WI38 (cell line): ENCODE data around the gene RERG.

Experiments
- H3K4me3 ChIP-seq: 2 replicates; pipeline ENCODE4 v1.5.1; 2011; ENCODE audit warnings: low read depth, mild to moderate bottlenecking, control low read depth, low read length
- CTCF ChIP-seq: IDR thresholded peaks from 2 replicates; pipeline ENCODE4 v1.5.1; 2012; ENCODE audit warnings: low read depth, mild to moderate bottlenecking, control low read depth, low read length

The RERG gene

GRCh38 chr12:15186597-15186996 lies 34.6 kb downstream of the RERG start:
- H3K4me3 ChIP-seq, result no peak overlapping the region

GRCh38 chr12:15184484-15184883 lies 36.7 kb downstream of the RERG start:
- no peak for TF ChIP-seq CTCF
- no peak overlapping the region for H3K4me3 ChIP-seq

More at GRCh38 chr12:15186597-15186996, 34.6 kb downstream of the RERG start:
- TF ChIP-seq CTCF, result no peak

GRCh38 chr12:15183821-15184220 lies 37.4 kb downstream of the RERG start:
- no peak for TF ChIP-seq CTCF

GRCh38 chr12:15181017-15181683 lies 40.1 kb downstream of the RERG start:
- no peak overlapping the region for H3K4me3 ChIP-seq
- TF ChIP-seq CTCF, result no peak

More at GRCh38 chr12:15183821-15184220, 37.4 kb downstream of the RERG start:
- H3K4me3 ChIP-seq, result no peak overlapping the region

- H3K4me3 ChIP-seq, result no peak overlapping the region
- no peak for TF ChIP-seq CTCF
Observed at GRCh38 chr12:15180325-15180724, 40.9 kb downstream of the RERG start.

GRCh38 chr12:15179672-15180071 lies 41.5 kb downstream of the RERG start:
- no peak for TF ChIP-seq CTCF
- H3K4me3 ChIP-seq, result no peak overlapping the region

- H3K4me3 ChIP-seq, result no peak overlapping the region
- no peak for TF ChIP-seq CTCF
Observed at GRCh38 chr12:15173142-15173541, 48.1 kb downstream of the RERG start.
